ENCODE data around the gene MAN2B1. TPM values are rescaled to one million over a fixed set of nuclear protein-coding genes. Genes with fewer than 3 reads are reported as not detected.

MAN2B1 gene
- total and polyA plus RNA-seq, 2 of the 13 experiments (the other 11 are each of a cell fraction or from before 2014, with no cell fraction given), result 23.6 to 23.8 TPM

DNA sequence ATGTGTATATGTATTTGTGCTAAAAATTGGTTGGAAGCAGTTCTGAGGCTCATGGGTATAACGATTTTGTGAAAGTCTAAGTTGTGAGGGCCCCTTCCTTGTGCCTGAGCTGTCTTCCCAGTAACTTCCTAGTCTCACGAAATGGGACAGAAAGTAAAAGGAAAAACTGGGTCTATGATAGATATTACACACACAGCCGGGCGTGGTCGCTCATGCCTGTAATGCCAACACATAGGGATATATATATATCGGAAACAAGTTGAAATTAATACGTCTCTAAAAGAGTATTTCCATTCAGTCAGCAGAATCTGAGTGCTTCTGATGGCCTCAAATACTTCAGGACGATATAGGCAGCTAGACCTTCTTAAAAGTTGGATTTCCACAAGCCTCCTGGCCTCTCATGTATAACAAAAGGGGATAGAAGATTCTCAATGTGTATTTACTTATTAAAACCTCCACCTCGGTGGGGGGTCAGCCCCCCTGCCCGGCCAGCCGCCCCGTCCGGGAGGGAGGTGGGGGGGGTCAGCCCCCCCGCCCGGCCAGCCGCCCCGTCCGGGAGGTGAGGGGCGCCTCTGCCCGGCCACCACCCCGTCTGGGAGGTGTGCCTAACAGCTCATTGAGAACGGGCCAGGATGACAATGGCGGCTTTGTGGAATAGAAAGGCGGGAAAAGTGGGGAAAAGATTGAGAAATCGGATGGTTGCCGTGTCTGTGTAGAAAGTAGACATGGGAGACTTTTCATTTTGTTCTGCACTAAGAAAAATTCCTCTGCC is 45.1 kb downstream of the MAN2B1 start (continued):
- TF ChIP-seq HOXA3 (CRISPR knock-in tag; IDR thresholded peaks at IDR 0.05) (0 out of 2 replicates have a peak, but pooled peaks have one; percentile 39), SAP130 (CRISPR knock-in tag; IDR thresholded peaks at IDR 0.05; ENCODE audit: low read depth) (0 out of 2 replicates have a peak, but pooled peaks have one; percentile 19), ZNF331 (CRISPR knock-in tag; IDR thresholded peaks at IDR 0.05) (peak; percentile 10; the same call in 1 of the 2 replicates), CEBPG (CRISPR knock-in tag; IDR thresholded peaks at IDR 0.05) (peak; percentile 57; the same call in 1 of the 2 replicates), SOX5 (CRISPR knock-in tag; IDR thresholded peaks at IDR 0.05; ENCODE audit: borderline replicate concordance) (peak; percentile 49; the same call in 1 of the 2 replicates), GATAD2A (CRISPR knock-in tag; IDR thresholded peaks at IDR 0.05) (0 out of 2 replicates have a peak, but pooled peaks have one; percentile 30), MAFK (conservative IDR thresholded peaks at IDR 0.05 in 1 of 2, IDR thresholded peaks at IDR 0.05 in 1 of 2; ENCODE audit: low read length in 2 of 2) (peak; percentile 66 to 71), ZNF777 (CRISPR knock-in tag; IDR thresholded peaks at IDR 0.05) (peak; percentile 54; the same call in 1 of the 2 replicates)
- TF ChIP-seq, protein P1, sequence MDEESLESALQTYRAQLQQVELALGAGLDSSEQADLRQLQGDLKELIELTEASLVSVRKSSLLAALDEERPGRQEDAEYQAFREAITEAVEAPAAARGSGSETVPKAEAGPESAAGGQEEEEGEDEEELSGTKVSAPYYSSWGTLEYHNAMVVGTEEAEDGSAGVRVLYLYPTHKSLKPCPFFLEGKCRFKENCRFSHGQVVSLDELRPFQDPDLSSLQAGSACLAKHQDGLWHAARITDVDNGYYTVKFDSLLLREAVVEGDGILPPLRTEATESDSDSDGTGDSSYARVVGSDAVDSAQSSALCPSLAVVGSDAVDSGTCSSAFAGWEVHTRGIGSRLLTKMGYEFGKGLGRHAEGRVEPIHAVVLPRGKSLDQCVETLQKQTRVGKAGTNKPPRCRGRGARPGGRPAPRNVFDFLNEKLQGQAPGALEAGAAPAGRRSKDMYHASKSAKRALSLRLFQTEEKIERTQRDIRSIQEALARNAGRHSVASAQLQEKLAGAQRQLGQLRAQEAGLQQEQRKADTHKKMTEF (CRISPR knock-in tag; IDR thresholded peaks at IDR 0.05), result peak; percentile 33; the same call in 1 of the 2 replicates
- TF ChIP-seq, protein P2, sequence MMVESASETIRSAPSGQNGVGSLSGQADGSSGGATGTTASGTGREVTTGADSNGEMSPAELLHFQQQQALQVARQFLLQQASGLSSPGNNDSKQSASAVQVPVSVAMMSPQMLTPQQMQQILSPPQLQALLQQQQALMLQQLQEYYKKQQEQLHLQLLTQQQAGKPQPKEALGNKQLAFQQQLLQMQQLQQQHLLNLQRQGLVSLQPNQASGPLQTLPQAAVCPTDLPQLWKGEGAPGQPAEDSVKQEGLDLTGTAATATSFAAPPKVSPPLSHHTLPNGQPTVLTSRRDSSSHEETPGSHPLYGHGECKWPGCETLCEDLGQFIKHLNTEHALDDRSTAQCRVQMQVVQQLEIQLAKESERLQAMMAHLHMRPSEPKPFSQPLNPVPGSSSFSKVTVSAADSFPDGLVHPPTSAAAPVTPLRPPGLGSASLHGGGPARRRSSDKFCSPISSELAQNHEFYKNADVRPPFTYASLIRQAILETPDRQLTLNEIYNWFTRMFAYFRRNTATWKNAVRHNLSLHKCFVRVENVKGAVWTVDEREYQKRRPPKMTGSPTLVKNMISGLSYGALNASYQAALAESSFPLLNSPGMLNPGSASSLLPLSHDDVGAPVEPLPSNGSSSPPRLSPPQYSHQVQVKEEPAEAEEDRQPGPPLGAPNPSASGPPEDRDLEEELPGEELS (CRISPR knock-in tag; IDR thresholded peaks at IDR 0.05), result peak; percentile 30; the same call in 1 of the 2 replicates
- TF ChIP-seq, protein P3, sequence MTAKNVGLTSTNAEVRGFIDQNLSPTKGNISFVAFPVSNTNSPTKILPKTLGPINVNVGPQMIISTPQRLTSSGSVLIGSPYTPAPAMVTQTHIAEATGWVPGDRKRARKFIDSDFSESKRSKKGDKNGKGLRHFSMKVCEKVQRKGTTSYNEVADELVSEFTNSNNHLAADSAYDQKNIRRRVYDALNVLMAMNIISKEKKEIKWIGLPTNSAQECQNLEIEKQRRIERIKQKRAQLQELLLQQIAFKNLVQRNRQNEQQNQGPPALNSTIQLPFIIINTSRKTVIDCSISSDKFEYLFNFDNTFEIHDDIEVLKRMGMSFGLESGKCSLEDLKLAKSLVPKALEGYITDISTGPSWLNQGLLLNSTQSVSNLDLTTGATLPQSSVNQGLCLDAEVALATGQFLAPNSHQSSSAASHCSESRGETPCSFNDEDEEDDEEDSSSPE (CRISPR knock-in tag; IDR thresholded peaks at IDR 0.05), result peak; percentile 78
- TF ChIP-seq, protein P4, sequence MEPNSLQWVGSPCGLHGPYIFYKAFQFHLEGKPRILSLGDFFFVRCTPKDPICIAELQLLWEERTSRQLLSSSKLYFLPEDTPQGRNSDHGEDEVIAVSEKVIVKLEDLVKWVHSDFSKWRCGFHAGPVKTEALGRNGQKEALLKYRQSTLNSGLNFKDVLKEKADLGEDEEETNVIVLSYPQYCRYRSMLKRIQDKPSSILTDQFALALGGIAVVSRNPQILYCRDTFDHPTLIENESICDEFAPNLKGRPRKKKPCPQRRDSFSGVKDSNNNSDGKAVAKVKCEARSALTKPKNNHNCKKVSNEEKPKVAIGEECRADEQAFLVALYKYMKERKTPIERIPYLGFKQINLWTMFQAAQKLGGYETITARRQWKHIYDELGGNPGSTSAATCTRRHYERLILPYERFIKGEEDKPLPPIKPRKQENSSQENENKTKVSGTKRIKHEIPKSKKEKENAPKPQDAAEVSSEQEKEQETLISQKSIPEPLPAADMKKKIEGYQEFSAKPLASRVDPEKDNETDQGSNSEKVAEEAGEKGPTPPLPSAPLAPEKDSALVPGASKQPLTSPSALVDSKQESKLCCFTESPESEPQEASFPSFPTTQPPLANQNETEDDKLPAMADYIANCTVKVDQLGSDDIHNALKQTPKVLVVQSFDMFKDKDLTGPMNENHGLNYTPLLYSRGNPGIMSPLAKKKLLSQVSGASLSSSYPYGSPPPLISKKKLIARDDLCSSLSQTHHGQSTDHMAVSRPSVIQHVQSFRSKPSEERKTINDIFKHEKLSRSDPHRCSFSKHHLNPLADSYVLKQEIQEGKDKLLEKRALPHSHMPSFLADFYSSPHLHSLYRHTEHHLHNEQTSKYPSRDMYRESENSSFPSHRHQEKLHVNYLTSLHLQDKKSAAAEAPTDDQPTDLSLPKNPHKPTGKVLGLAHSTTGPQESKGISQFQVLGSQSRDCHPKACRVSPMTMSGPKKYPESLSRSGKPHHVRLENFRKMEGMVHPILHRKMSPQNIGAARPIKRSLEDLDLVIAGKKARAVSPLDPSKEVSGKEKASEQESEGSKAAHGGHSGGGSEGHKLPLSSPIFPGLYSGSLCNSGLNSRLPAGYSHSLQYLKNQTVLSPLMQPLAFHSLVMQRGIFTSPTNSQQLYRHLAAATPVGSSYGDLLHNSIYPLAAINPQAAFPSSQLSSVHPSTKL (CRISPR knock-in tag; IDR thresholded peaks at IDR 0.05), result peak; percentile 32; the same call in 1 of the 2 replicates
- TF ChIP-seq, protein P5, sequence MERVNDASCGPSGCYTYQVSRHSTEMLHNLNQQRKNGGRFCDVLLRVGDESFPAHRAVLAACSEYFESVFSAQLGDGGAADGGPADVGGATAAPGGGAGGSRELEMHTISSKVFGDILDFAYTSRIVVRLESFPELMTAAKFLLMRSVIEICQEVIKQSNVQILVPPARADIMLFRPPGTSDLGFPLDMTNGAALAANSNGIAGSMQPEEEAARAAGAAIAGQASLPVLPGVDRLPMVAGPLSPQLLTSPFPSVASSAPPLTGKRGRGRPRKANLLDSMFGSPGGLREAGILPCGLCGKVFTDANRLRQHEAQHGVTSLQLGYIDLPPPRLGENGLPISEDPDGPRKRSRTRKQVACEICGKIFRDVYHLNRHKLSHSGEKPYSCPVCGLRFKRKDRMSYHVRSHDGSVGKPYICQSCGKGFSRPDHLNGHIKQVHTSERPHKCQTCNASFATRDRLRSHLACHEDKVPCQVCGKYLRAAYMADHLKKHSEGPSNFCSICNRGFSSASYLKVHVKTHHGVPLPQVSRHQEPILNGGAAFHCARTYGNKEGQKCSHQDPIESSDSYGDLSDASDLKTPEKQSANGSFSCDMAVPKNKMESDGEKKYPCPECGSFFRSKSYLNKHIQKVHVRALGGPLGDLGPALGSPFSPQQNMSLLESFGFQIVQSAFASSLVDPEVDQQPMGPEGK (CRISPR knock-in tag; IDR thresholded peaks at IDR 0.05), result peak; percentile 97
- TF ChIP-seq, protein P6, sequence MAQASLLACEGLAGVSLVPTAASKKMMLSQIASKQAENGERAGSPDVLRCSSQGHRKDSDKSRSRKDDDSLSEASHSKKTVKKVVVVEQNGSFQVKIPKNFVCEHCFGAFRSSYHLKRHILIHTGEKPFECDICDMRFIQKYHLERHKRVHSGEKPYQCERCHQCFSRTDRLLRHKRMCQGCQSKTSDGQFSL (CRISPR knock-in tag; IDR thresholded peaks at IDR 0.05), result peak; percentile 66; the same call in 1 of the 2 replicates

Data from HepG2 (cell line).